Tibial nerve (tissue), 4 donors: Measurements from ENCODE around the gene POM121C.
"Not testable (repeated sequence)": the region's sequence is repeated elsewhere in the genome, so short reads cannot be mapped to it uniquely, and the experiment has no call there.

ENCODE experiments used
- CTCF ChIP-seq, 5 experiments: fragments of 200-600 bp in 3 of 5; fragments of 450-650 bp in 2 of 5; sonication (generic) in 3 of 5; IDR thresholded peaks; one replicate each; pipeline ENCODE4 v1.5.1; 2016 to 2019; ENCODE audit warnings: antibody characterized with exemption in 5 of 5, mild to moderate bottlenecking in 3 of 5, moderate library complexity in 2 of 5
- EP300 ChIP-seq, 2 donors: sonication (generic); formaldehyde crosslinking; IDR thresholded peaks; one replicate each; pipeline ENCODE4 v1.6.1; 2017; ENCODE audit warnings: antibody characterized with exemption in 2 of 2, mild to moderate bottlenecking in 1 of 2
- POLR2A ChIP-seq, 2 donors: fragments of 450-650 bp; IDR thresholded peaks; one replicate each; pipeline ENCODE4 v1.6.1; 2017; ENCODE audit warnings: antibody characterized with exemption in 2 of 2, mild to moderate bottlenecking in 2 of 2, moderate library complexity in 2 of 2

- not testable (repeated sequence) for TF ChIP-seq CTCF, EP300 (IDR thresholded peaks at IDR 0.05)
- TF ChIP-seq POLR2A (IDR thresholded peaks at IDR 0.05), result peak; percentile 31 to 68
Observed at GRCh38 chr7:75442465-75443111, 43.5 kb downstream of the POM121C start.
